GM10248 (cell line): ENCODE results near the gene DNAI7.

Experiments
- CTCF ChIA-PET: fragments of 300-600 bp; sonication (Branson Sonifier 250); formaldehyde crosslinking; extraction: SDS; loops from one replicate; lab custom pipeline; 2021; ENCODE audit warnings: antibody characterized with exemption; lab: Yijun Ruan, JAX
- POLR2A ChIA-PET: fragments of 350-650 bp; sonication (Branson Sonifier 250); formaldehyde crosslinking; extraction: SDS; loops from one replicate; lab custom pipeline; 2020; ENCODE audit warnings: antibody characterized with exemption; lab: Yijun Ruan, JAX
- DNase-seq: peaks from one replicate; pipeline ENCODE4 v3.0.0; 2012; ENCODE audit errors: extremely low spot score
- CTCF ChIP-seq: IDR thresholded peaks from 2 replicates; pipeline ENCODE4 v1.5.1; 2012; ENCODE audit warnings: mild to moderate bottlenecking, low read depth; ENCODE audit errors: extremely low read depth, missing control alignments, control extremely low read depth

Gene DNAI7

GRCh38 chr12:25236190-25236589 lies 41.2 kb upstream of the DNAI7 start:
- TF ChIP-seq CTCF = no peak
- ChIA-PET POLR2A (no interaction called here), CTCF (no interaction called here)
- no peak for DNase-seq

DNA sequence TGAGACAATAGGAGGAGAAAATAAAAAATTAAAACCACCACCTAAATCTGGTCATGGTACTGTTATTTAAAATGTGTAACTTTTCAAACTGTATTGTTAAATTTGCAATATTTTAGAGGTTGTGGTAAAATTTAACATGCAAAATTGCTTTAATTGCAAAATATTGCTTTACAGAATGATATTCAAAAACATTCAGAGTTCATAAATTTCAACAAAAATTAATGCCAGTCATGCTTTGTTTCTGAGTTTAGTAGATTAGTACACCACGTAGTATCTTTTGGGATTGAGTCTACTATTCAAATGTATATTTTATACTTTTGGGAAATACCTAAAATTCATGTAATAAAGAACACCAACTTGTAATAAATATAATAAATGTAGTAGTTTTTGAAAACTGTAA lies 18.4 kb upstream of the DNAI7 start:
- no peak for TF ChIP-seq CTCF
- no peak for DNase-seq
- CTCF ChIA-PET = interaction anchor here (1.0 to 1.3 kb wide), 3 partner anchors 15 to 174 kb away, joined by 3 read pairs; no protein-coding TSS in a partner anchor
- POLR2A ChIA-PET = no interaction called here

DNA sequence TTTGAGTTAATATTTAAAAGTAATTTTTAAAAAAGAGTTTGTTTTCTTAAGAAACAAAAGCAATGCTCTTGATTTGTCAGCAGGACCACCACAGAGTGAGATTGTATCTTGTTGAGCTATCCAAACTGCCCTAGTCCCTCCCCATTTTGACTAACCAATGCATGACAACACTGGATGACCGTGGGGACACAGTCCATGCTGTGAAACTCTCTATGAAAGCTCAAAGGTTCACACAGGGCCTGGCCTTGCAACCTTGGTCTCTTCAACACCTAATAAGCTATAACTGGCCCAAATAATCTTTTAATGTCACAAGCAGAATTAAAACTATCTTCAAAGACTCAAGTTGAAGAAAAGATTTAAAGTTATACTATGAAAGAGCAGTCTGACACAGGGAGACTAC lies 13.6 kb upstream of the DNAI7 start:
- DNase-seq = no peak
- POLR2A ChIA-PET = no interaction called here
- no peak for TF ChIP-seq CTCF
- CTCF ChIA-PET = interaction anchor here (1.4 to 1.6 kb wide), 2 partner anchors 9 to 14 kb away, joined by 4 to 5 read pairs; partner anchors contain the start of genes DNAI7 and ETFRF1

GRCh38 chr12:25207846-25208245 lies 12.9 kb upstream of the DNAI7 start:
- DNase-seq = no peak
- ChIA-PET CTCF (interaction anchor here (1.4 kb wide), 1 partner anchor 13 kb away, joined by 4 read pairs; the partner anchor contains the start of genes DNAI7 and ETFRF1), POLR2A (interaction anchor here (0.7 kb wide), 1 partner anchor 210 kb away, joined by 3 read pairs; no protein-coding TSS in a partner anchor)
- no peak for TF ChIP-seq CTCF

DNA sequence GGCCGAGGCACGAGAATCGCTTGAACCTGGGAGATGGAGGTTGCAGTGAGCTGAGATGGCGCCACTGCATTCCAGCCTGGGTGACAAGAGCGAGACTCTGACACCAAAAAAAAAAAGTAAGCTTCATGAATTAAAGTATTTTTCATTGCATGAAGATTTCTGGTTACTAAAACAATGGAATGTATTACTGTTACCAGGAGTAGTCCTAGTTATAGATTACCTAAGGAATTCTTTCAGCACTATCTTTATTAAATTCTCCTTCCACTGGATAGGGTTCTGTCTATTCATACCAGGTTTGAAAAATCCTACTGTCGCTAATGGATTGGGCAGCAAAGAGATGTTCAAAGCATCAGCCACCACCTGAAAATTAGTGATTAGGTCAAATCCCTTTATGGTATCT lies 12.5 kb upstream of the DNAI7 start:
- CTCF ChIA-PET = no interaction called here
- DNase-seq = no peak
- POLR2A ChIA-PET = interaction anchor here (0.7 kb wide), 1 partner anchor 209 kb away, joined by 3 read pairs; no protein-coding TSS in a partner anchor

GRCh38 chr12:25202137-25202536 lies 7.2 kb upstream of the DNAI7 start:
- CTCF ChIA-PET = interaction anchor here (0.8 kb wide), 1 partner anchor 39 kb away, joined by 4 read pairs; no protein-coding TSS in a partner anchor
- TF ChIP-seq CTCF = no peak
- POLR2A ChIA-PET = no interaction called here
- no peak for DNase-seq

More for the DNA sequence above, 12.5 kb upstream of the DNAI7 start:
- no peak for TF ChIP-seq CTCF

DNA sequence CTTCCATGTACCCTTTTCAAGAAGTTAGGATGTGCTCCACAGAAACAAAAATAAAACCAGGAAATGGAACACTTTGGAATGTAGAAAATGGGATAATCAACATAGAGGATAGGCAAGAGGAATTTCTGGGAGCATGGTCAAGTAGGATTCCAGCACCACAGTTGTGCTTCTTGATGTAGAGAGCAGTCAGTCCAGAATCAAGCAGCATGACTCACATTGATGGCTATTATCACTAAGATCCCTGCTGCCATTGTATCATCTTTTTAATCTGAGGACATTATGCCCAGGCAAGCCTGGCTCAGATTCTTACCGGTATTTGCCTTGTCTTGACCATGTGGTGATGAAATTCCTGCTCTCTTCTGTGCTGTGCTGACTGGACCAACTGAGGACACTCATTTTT lies 5.7 kb upstream of the DNAI7 start:
- ChIA-PET CTCF (no interaction called here), POLR2A (no interaction called here)
- no peak for DNase-seq
- no peak for TF ChIP-seq CTCF
